HS-5 (cell line): ENCODE data around the gene LSAMP.
"Not testable (repeated sequence)": the region's sequence is repeated elsewhere in the genome, so short reads cannot be mapped to it uniquely, and the experiment has no call there.

Experiments
- DNase-seq: peaks from one replicate; pipeline ENCODE4 v3.0.0-alpha.2; 2012; ENCODE audit warnings: low read depth

The LSAMP gene

DNA sequence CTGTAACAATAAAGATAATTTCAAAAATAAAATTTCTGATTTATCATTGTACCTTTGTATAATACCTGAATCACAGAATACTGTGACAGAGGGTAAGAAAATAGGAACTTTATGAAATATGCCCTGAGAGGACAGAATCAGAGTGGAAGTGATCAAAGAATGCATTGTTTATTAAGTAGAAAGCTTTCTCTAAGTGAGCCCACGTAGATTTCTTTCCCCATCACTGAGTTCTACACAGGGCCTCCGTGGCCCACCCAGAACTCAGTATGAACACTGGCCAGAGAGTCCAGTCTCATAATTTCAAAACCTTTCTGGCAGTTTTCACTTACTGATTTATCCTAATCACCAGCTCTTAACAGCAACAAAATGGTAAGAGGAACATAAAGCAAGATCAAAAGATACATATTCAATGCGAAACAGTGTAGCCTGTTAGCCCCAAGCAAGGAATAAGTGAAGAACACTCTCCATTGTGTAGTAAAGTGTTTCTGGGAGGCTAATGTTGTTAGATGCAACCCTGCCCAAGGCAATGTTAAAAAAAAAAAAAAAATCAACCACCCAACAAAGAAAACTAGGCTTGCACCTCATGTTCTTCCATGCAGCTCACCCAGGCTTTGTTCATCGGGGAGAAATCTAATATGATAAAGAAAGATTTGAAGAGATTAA is 341.3 kb downstream of the LSAMP start:
- DNase-seq, result no peak

GRCh38 chr3:116102037-116102436 is 343.2 kb downstream of the LSAMP start:
- DNase-seq, result no peak

- DNase-seq, result no peak
Measured at GRCh38 chr3:116097226-116097625, 348.1 kb downstream of the LSAMP start.

- no peak for DNase-seq
Measured at GRCh38 chr3:116096631-116097030, 348.7 kb downstream of the LSAMP start.

GRCh38 chr3:116093374-116093773 is 351.9 kb downstream of the LSAMP start:
- no peak for DNase-seq

DNA sequence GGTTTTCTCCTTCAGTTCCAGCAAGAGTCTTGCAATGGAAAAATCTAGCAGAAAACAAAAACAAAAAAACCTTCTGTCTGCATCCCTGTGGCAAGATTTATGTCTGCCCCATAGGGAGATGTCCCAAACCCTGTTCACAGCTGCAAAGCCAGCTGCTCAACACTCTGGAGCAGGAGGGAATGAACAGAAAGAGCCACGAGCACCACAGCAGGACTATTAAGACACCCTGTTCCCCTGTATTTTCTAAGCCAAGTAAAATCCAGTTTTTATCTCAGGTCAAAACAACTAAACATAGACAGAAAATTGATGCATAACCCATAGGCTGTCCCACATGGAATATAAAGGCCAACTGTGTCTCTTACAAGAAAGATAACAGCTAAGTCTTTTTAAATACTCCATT is 357.9 kb downstream of the LSAMP start:
- no peak for DNase-seq

GRCh38 chr3:116084999-116085791 is 360.1 kb downstream of the LSAMP start:
- DNase-seq, result no peak

GRCh38 chr3:116083683-116084082 is 361.6 kb downstream of the LSAMP start:
- no peak for DNase-seq

DNA sequence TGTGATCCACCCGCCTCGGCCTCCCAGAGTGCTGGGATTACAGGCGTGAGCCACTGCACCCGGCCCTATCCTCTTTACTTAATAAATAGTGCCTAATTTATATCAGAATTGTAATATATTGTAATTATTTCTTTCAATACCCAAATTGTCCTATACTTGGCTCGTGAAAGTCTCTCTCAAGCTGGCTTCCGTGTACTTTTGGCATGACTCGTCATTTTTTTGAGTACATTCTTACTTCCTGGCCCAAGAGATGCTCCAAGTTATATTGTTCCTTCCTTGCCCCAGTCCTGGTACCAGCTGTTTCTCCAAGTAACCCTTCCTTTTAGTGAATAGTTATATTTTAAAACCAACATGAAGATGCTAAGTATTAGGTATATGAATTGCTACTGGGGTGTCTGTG is 366.7 kb downstream of the LSAMP start:
- no peak for DNase-seq

DNA sequence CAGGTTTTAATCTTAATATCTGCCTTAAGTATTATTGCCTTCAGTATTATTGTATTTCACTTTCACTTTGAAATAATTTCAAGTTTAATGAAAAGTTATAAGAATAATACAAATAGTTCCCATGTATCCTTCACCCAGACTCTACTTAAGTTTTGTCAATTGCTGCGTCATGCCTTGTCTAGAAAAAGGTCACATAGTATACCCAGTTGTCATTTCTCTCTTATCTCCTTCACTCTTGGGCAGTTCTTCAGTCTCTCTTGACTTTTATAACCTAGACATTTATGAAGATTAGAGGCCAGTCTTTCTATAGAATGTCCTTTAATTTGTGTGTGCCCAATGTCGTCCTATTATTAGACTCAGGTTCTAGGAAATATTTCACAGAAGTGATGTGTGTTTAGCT is 367.7 kb downstream of the LSAMP start:
- DNase-seq, result no peak

DNA sequence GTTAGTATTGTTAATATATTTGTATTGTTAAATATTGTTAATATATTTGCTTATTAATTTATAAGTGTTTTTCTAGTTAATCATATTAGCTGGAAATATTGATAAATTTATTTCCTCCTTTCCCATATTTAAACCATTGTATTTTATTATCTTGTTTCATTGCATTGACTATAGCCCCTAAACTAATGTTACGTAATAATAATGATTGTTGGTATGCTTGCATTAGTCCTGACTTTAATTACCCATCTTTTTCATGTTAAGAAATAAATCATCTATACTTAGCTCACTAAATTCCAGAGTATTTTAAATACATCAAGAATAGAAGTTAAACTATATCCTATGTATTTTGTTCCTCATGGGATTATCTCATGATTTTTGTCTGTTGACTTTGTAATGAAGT is 368.2 kb downstream of the LSAMP start:
- DNase-seq, result no peak

- not testable (repeated sequence) for DNase-seq
Measured at GRCh38 chr3:116070516-116071278, 374.6 kb downstream of the LSAMP start.

- DNase-seq, result no peak
Measured at GRCh38 chr3:116070061-116070460, 375.2 kb downstream of the LSAMP start.

DNA sequence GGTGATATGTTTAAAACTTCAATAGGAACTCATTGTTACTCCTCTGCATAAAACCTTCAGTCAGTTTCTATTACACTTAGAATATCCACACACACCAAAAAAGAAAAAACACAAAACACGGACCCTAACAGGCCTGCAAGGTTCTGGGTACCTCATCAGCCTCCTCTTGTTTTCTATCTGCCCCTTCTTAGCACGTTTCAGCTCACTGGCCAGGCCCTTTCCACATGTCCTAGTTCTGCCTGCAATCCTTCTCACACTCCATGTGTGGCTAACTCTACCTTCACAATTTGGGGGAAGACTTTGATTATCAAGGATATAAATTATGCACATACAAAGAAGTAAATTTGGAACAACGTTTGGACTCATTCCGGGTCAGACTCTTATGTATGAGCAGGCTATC is 376.3 kb downstream of the LSAMP start:
- DNase-seq, result no peak

DNA sequence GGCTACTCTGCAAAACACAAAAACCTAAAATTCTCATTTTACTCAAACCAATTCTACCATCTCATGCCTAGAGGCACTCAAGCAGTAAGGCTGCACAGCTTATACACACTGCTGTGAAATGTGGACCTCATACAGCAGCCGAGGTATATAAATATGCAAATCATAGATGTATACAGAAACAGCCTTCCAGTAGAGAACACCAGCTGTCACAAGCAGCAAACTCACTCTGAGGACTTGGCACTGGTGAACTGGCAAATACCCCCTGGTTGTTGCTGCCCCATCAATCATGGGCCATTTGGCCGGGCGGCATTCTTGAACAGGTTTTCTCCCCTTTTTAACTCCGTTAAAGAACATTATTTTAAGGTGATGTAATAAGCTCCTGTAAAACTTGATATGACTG is 378.0 kb downstream of the LSAMP start:
- no peak for DNase-seq

DNA sequence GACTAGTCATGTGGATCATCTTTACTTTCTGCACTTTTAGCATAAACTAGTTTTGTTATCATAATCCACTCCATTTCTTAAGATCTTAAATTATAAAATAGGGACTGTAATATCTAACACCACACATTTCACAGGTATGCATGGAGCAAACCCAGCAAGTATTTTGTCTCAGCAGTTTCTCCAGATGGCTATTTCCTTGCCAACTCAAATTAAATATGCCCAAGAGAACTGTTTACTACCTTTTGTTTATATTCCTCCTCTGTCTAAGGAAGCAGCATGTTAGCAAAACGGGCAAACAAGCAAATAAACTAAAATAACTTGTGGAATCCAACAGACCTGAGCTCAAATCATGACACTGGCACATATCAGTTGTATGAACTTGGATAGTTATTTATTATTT is 379.8 kb downstream of the LSAMP start:
- no peak for DNase-seq

DNA sequence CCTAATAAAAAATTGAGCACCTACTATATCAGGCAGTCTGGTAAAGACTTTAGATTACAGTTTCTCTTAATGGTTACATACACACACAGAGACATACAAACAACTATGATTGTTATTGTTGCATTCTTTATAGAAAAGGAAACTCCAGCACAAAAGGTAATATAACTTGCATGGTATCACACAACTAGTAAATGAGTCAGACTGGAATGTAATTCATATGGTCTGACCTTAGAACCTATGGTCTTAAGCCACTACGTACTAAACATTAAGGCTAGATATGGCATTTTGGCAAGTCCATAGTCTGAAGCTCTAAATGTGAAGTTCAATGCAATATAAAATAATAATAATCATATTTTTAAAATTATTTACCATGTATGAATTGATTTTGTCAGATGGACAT is 380.6 kb downstream of the LSAMP start:
- DNase-seq, result peak; percentile 28

DNA sequence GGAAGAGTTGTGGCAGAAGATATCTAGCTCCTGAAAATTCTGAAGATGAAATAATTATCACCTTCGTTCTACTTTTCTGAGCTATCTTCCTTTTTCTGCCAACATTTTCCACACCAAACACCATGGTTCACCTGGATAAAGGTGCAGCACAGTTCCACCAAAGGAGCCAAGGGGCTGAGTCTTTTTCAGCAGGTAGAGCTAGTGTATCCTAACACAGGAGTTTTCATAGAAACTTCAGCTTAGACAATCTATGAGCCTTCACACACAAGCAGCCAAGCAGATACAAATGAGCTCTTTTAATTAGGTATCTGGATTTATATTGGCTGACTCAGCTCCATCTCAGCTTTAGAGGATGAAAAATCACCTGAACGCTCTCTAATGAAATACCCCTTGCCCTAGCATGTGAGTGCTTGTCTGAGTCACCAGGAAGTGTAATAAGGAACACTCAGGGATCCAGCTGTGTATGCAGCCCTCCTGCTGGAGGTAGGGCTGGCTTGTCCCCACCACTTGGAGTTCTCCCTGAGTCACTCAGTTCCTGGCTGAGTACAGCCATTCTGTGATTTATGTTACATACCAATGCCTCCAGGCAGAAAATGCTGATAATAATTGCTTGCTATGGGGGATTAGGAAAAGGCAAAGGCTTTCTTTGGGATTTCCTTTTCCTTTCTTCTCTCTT is 385.7 kb downstream of the LSAMP start:
- DNase-seq, result peak; percentile 81

DNA sequence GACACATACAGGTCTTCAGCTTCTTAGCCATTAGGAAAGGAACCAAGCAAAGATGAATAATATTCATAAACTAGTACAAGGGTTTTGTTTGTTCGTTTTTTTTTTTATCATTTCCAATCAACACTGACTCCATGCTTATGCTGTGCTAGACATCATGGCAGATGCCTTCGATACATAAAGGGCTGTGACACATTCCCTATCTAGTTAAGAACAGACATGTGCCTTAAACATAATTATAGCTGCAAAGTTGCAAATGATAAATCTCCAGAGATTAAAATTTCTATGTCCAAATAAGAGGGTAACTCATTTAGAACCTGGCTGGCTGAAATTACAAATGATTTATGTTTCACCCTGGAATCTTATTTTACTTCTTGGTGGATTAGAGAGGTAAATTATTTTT is 386.4 kb downstream of the LSAMP start:
- DNase-seq, result no peak

DNA sequence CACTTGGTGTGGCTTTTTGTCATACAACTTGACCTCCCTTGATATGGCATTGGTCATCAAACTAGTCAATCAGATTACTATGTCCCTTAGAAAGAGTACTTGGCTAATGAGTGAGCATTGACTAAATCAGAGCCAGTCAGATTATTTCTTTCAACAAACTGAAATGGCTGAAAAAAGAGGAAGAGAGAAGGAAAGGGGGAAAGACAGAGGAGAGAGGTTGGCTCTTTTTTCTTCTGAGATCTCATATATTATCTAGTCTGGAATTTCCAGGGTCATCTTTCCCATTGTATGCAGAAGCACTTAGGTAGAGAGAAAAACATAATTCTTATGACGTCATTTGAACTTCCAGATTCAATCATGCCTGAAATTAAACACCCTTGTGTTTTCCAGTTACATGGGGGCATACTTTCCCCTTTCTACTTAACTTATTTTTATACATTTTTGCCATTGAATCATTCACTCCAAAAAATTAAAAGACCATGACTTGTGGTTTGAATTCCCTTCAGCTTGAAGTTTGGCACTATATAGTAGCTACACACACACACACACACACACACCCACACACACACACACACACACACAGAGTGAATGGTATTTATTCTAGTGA is 387.8 kb downstream of the LSAMP start:
- no peak for DNase-seq

GRCh38 chr3:116056280-116056679 is 389.0 kb downstream of the LSAMP start:
- no peak for DNase-seq

DNA sequence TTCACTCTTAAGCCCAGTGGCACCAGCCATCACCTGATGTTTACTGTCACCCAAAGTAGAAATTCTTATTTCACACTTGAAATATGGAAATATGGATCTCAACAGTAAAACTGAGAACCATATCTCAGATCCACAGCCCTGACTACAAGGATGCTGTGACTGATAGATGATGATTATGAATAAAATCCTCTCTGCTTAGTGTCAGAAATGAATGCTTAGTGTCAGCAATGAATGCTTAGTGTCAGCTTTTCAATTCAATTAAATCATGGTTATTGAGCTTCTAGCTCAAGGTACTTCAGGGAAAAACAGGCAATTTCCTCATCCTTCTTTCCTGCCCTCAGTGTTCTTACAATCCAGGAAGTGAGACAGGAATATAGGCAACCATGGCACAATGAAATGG is 392.3 kb downstream of the LSAMP start:
- no peak for DNase-seq
